T47D (cell line): ENCODE results near the gene HMBS.

Experiments
- DNase-seq, 2 experiments: peaks; one replicate each; pipeline versions ENCODE4 v3.0.0 to v3.0.0-alpha.2; 2011 to 2012; ENCODE audit warnings: low read depth in 1 of 2, low spot score in 1 of 2
- JUND ChIP-seq: IDR thresholded peaks from 2 replicates; pipeline ENCODE4 v1.6.1; 2012; ENCODE audit warnings: low read depth
- in situ Hi-C: cut with HindIII; loops from 2 replicates; pipeline ENCODE4 v1.10.0; 2016; ENCODE audit warnings: low sequenced_read_pairs, low pct_unique_long_range_greater_than_20kb

Gene HMBS

DNA sequence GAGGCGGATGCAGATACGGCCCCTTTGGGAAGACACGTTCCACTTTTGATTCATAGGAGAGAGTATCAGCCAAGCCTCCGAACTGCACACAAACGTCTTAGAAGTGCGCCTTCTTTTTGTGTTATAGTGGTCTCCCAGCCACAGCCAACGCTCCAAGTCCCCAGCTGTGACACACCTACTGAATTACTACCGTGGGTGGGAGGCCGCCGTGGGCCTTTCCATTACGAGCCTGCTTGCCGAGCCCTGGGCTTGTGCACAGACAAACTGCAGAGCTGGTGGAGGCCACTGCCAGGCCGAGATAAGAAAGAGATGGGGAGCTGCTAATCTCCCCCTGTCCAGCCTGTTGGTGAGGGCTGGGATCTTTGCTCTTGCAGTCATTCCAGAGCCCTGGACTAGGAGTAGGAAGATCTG is 761 bp downstream of the HMBS start:
- TF ChIP-seq JUND = no peak
- in situ Hi-C loops = no loop called here
- no peak for DNase-seq

DNA sequence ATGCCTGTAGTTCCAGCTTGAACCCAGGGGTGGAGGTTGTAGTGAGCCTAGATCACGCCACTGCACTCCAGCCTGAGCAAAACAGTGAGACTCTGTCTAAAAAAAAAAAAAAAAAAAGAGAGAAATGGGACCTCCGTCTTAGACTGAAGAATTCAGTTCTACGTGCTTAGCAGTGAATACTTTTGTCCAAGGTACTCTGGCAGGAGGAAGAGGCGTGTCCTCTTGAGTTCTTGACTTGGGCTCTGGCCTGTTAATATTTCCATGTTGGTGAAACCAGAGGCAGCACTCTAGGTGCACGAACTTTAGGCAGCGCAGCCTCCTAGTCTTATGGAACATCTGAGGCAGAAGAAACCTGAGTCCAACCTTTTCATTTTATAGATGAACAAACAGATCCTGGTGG is 2.4 kb downstream of the HMBS start:
- in situ Hi-C loops = no loop called here
- DNase-seq = no peak
- no peak for TF ChIP-seq JUND

DNA sequence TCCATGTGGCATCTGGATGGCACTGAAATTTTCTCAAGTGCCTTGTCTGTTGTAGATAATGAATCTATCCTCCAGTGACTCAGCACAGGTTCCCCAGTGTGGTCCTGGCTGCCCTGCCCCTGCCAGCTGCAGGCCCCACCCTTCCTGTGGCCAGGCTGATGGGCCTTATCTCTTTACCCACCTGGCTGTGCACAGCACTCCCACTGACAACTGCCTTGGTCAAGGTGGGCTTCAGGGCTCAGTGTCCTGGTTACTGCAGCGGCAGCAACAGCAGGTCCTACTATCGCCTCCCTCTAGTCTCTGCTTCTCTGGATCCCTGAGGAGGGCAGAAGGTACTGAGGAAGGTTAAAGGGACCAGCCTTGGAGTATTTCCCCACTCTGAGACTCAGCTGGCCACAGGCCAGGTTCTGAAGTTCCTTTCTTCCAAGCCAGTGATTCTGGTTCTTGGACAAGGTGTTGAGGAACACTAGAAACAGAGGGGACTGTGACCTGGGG is 3.1 kb downstream of the HMBS start:
- in situ Hi-C loops = no loop called here
- no peak for DNase-seq
- no peak for TF ChIP-seq JUND

DNA sequence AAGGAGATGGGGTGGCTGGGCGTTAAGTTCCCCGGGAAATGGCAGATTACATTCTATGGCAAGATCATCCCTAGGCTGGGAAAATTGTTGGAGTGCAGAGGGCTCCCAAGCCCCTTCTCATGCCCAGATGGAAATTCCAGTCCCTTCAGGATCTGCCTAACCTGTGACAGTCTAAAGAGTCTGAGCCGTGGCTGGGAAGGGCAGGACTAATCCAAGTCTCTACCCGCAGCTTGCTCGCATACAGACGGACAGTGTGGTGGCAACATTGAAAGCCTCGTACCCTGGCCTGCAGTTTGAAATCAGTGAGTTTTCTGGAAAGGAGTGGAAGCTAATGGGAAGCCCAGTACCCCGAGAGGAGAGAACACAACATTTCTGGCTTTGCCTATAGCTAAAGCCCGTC is 3.7 kb downstream of the HMBS start:
- TF ChIP-seq JUND = no peak
- DNase-seq = no peak
- in situ Hi-C loops = no loop called here

DNA sequence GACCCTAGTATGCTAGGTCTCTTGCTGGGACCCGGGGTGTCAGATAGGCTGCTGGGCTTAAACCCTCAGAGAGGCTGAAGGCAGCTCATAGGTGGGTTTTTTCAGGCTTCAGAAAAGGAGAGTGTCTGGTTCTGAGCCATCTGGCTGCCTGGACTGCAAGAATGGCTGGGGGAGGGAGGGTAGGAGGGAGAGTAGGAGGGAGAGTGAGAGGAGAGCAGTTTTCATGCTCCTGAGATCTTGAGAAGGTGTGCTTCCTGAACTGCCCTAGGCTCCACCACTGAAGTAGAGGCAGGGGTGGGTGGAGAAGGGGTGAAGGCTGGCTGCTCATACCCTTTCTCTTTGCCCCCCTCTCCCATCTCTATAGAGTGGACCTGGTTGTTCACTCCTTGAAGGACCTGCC is 4.6 kb downstream of the HMBS start:
- in situ Hi-C loops = no loop called here
- TF ChIP-seq JUND = no peak
- DNase-seq = no peak

DNA sequence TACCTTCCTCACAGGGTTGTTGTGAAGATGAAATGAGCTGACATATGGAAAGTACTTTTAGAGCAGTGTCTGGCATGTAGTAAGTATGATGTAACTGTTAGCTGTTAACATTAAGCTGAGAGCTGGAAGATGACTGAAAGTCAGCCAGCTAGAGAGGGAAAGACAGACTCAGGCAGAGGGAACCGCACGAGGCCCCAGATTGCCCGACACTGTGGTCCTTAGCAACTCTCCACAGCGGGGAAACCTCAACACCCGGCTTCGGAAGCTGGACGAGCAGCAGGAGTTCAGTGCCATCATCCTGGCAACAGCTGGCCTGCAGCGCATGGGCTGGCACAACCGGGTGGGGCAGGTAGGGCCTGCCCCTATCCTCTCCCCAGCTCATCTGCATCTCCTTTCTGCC is 6.5 kb downstream of the HMBS start:
- DNase-seq = no peak
- no peak for TF ChIP-seq JUND
- in situ Hi-C loops = no loop called here

DNA sequence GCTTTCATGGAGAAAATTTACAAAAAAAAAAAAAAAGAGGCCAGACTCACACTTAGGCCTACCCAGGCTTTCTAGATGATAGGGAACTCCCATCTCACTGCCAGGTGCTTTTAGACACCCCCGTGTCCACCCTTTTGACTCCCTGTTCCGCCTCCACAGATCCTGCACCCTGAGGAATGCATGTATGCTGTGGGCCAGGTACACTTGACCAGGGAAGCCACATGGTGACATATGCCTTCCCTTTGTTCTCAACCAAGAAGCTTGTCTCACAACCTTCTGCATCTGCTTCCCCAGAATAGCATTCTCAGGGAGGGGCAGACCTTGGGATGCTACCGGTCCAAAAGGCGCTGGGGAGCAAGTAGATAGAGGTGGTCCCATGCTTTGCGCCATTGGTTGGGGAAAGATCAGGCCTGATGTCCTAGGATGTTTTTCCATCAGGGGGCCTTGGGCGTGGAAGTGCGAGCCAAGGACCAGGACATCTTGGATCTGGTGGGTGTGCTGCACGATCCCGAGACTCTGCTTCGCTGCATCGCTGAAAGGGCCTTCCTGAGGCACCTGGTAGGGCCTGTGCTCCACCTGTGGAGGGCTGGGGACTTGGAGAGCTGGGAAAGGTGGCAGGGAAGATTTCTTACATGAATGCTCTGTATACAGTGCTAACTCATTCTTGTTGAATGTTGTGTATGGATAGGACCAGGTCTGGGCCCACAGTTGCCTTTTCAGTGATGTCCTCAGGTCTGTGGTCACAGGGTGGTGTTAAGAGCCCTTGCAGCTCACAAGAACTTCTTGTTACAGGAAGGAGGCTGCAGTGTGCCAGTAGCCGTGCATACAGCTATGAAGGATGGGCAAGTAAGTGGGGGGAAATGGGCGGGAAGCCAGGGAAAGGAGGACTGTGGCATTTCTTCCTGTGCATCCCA is 7.5 kb downstream of the HMBS start:
- in situ Hi-C loops = no loop called here
- peak in 1 of 2 experiments; percentile 46 for DNase-seq
- TF ChIP-seq JUND = no peak

DNA sequence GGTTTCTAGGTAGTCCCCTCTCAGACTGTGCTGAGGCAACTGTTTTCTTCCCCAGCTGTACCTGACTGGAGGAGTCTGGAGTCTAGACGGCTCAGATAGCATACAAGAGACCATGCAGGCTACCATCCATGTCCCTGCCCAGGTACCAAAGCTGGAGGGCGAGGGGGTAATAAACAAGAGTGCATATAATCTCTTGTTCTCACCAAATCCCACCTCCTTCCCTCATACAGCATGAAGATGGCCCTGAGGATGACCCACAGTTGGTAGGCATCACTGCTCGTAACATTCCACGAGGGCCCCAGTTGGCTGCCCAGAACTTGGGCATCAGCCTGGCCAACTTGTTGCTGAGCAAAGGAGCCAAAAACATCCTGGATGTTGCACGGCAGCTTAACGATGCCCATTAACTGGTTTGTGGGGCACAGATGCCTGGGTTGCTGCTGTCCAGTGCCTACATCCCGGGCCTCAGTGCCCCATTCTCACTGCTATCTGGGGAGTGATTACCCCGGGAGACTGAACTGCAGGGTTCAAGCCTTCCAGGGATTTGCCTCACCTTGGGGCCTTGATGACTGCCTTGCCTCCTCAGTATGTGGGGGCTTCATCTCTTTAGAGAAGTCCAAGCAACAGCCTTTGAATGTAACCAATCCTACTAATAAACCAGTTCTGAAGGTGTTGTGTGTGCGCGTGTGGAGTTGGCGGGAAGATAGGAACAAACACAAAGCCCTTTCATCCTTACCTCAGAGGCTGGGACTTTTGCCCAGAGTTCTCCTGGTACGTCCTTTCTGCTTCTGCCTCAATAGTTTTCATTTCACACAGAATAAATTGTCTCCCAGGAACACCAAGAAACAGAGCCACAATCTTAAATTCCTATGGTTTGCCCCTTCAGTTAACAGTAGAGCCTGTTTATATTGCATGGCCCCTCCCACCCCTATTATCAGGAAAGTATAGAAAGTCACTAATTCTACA is 8.5 kb downstream of the HMBS start:
- no peak for TF ChIP-seq JUND
- in situ Hi-C loops = no loop called here
- DNase-seq = peak in 1 of 2 experiments; percentile 36

DNA sequence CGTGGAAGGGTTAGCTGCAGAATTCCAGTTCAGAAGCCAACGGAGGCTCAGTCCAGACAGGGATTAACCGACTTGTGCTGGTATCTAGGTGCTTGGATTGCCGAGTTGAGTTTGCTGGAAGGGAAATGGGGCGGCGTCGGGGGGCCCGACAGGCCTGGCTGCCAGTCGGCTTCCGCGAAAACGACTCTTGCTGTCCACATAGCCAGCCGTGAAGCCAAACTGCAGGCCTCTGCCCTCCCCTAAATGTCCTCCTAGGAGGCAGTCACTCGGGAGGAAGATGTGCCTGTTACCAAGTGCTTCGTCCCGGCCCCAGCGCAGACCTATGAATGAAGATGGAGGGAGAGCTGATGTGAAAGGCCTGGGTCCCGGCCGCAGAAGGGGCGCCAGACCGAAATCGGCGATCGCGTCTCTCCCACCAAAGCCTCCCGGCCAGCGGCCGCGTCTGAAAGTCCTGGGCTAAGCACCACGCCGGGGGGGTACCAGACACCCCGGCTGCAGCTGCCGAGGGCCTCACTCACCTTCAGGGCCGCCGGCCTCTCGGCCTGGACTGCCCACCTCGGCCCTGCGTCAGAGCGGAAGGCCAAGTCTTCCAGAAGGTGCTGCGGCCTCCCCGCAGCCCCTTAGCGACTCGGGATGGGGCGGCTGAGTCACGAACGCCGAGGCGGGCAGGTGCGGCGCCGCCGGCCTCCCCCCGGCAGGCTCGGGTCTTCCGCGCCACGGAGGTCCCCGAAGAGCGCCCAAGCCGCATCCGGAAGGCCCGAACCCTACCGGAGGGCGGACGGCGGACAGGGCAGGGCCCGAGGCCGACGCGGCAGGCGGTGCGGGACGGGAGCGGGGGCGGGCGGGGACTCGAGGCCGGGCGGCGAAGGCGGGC is 9.5 kb downstream of the HMBS start:
- DNase-seq = peak in 1 of 2 experiments; percentile 57
- TF ChIP-seq JUND = no peak
- in situ Hi-C loops = no loop called here

DNA sequence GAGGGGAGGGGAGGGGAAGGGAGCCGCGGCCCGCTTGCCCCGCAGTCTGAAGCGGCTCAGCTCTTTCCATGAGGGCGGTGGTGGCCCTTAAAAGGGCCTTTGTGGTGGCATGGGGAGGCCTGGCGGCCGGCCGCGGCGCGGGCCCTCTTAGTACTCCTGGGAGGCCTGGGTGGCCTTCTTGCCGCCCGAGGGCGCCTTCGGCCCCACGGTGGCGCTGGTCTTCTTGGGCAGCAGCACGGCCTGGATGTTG is 10.1 kb downstream of the HMBS start:
- in situ Hi-C loops = no loop called here
- no peak for TF ChIP-seq JUND
- peak; percentile 67 to 88 for DNase-seq

DNA sequence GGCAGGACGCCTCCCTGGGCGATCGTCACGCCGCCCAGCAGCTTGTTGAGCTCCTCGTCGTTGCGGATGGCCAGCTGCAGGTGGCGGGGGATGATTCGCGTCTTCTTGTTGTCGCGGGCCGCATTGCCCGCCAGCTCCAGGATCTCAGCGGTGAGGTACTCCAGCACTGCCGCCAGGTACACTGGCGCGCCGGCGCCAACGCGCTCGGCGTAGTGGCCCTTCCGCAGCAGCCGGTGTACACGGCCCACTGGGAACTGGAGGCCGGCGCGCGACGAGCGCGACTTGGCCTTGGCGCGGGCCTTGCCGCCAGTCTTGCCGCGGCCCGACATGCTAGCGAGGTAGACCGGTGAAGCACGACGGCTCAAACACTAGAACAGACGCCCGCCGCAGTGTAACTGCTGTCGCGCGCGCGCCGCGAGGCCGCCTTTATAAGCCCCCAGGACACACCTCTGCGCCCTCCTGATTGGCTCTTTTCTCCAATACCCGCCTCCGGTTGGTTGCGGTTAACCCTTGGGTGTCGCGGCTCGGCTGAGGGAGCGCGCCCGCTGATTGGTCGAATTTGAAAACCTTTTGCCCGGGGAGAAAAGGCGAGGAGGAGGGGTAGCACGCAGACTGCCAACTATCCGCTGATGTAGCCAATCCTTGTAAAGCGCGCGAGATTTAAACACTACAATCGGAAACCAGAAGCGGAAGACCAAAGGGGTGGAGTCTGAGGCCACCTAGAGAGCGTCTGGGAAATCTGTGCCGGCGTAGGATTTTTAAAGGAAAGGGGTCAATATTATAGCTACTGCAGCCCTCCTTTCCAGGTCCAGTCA is 10.6 kb downstream of the HMBS start:
- no peak for TF ChIP-seq JUND
- in situ Hi-C loops = no loop called here
- DNase-seq = peak; percentile 98 to 100
